Activated naive CD4-positive, alpha-beta T cell treated with anti-CD3 and anti-CD28 coated beads, Interleukin-2, amount 10 ng/mL, durations not matched to agents 7 days and 5 days (primary cell): ENCODE results near the gene LRRC2.
A peak's percentile ranks its signal among the peaks of the same experiment; 100 is the strongest.
"Not testable (repeated sequence)": the region's sequence is repeated elsewhere in the genome, so short reads cannot be mapped to it uniquely, and the experiment has no call there.

Source experiments
- CTCF ChIA-PET: fragments of 350-600 bp; sonication (Branson Sonifier 250); formaldehyde crosslinking; loops from one replicate; lab custom pipeline; 2021; ENCODE audit warnings: antibody characterized with exemption; lab: Charles Lee
- DNase-seq: peaks from one replicate; pipeline ENCODE4 v3.0.0-alpha.2; 2020
- H3K27ac Mint-ChIP-seq: one replicate; pipeline ENCODE4 v1.8.0; 2021; ENCODE audit warnings: mild to moderate bottlenecking, moderate library complexity, mixed read lengths
- H3K27me3 Mint-ChIP-seq: one replicate; pipeline ENCODE4 v1.8.0; 2021; ENCODE audit warnings: mild to moderate bottlenecking, mixed read lengths
- H3K36me3 Mint-ChIP-seq: one replicate; pipeline ENCODE4 v1.8.0; 2021; ENCODE audit warnings: mixed read lengths
- H3K4me1 Mint-ChIP-seq: one replicate; pipeline ENCODE4 v1.8.0; 2021; ENCODE audit warnings: mixed read lengths
- H3K4me3 Mint-ChIP-seq: one replicate; pipeline ENCODE4 v1.8.0; 2021; ENCODE audit warnings: mild to moderate bottlenecking, moderate library complexity, mixed read lengths
- H3K9me3 Mint-ChIP-seq: one replicate; pipeline ENCODE4 v1.8.0; 2021; ENCODE audit warnings: mixed read lengths

Gene LRRC2

GRCh38 chr3:46553154-46553553 is 12.9 kb downstream of the LRRC2 start:
- H3K27ac Mint-ChIP-seq = no peak overlapping the region
- no peak for DNase-seq
- no peak overlapping the region for H3K4me3 Mint-ChIP-seq
- peaks cover 16% of the 10 kb centered on the region for H3K36me3 Mint-ChIP-seq
- peaks cover 18% of the 10 kb centered on the region for H3K27me3 Mint-ChIP-seq
- H3K4me1 Mint-ChIP-seq = peaks cover 52% of the 10 kb centered on the region
- CTCF ChIA-PET = interaction anchor here (0.7 kb wide), 1 partner anchor 56 kb away, joined by 3 read pairs; no protein-coding TSS in a partner anchor
- H3K9me3 Mint-ChIP-seq = peaks cover 7% of the 10 kb centered on the region

- H3K9me3 Mint-ChIP-seq = peaks cover 7% of the 10 kb centered on the region
- H3K4me3 Mint-ChIP-seq = no peak overlapping the region
- CTCF ChIA-PET = no interaction called here
- no peak for DNase-seq
- H3K27ac Mint-ChIP-seq = no peak overlapping the region
- H3K27me3 Mint-ChIP-seq = peaks cover 17% of the 10 kb centered on the region
- H3K36me3 Mint-ChIP-seq = peaks cover 18% of the 10 kb centered on the region
- peaks cover 50% of the 10 kb centered on the region for H3K4me1 Mint-ChIP-seq
Observed at GRCh38 chr3:46552538-46552937, 13.6 kb downstream of the LRRC2 start.

GRCh38 chr3:46551615-46552014 is 14.5 kb downstream of the LRRC2 start:
- CTCF ChIA-PET = interaction anchor here (1.4 kb wide), 1 partner anchor 62 kb away, joined by 8 read pairs; no protein-coding TSS in a partner anchor
- peaks cover 18% of the 10 kb centered on the region for H3K36me3 Mint-ChIP-seq
- no peak overlapping the region for H3K27ac Mint-ChIP-seq
- DNase-seq = no peak
- peaks cover 7% of the 10 kb centered on the region for H3K9me3 Mint-ChIP-seq
- peaks cover 54% of the 10 kb centered on the region for H3K4me1 Mint-ChIP-seq
- H3K4me3 Mint-ChIP-seq = no peak overlapping the region
- H3K27me3 Mint-ChIP-seq = peaks cover 25% of the 10 kb centered on the region

- Mint-ChIP-seq H3K27me3 (peaks cover 20% of the 10 kb centered on the region), H3K4me1 (peaks cover 65% of the 10 kb centered on the region), H3K36me3 (peaks cover 18% of the 10 kb centered on the region), H3K4me3 (no peak overlapping the region), H3K27ac (peak overlapping the region; percentile 65), H3K9me3 (peaks cover 7% of the 10 kb centered on the region)
- no peak for DNase-seq
- CTCF ChIA-PET = interaction anchor here (0.7 to 1.7 kb wide), 5 partner anchors 9 to 122 kb away, joined by 3 to 13 read pairs (median 6); no protein-coding TSS in a partner anchor
Observed at GRCh38 chr3:46549989-46550388, 16.1 kb downstream of the LRRC2 start.

GRCh38 chr3:46549408-46549904 is 16.6 kb downstream of the LRRC2 start:
- H3K4me1 Mint-ChIP-seq = peaks cover 70% of the 10 kb centered on the region
- peaks cover 19% of the 10 kb centered on the region for H3K27me3 Mint-ChIP-seq
- CTCF ChIA-PET = interaction anchor here (0.7 to 1.7 kb wide), 5 partner anchors 10 to 121 kb away, joined by 3 to 13 read pairs (median 6); no protein-coding TSS in a partner anchor
- H3K27ac Mint-ChIP-seq = peak overlapping the region; percentile 65
- H3K9me3 Mint-ChIP-seq = peaks cover 7% of the 10 kb centered on the region
- H3K4me3 Mint-ChIP-seq = no peak overlapping the region
- no peak for DNase-seq
- H3K36me3 Mint-ChIP-seq = peaks cover 18% of the 10 kb centered on the region

- CTCF ChIA-PET = interaction anchor here (0.6 to 1.7 kb wide), 4 partner anchors 10 to 100 kb away, joined by 3 to 13 read pairs (median 6); no protein-coding TSS in a partner anchor
- Mint-ChIP-seq H3K36me3 (peaks cover 22% of the 10 kb centered on the region), H3K27me3 (peaks cover 12% of the 10 kb centered on the region), H3K4me1 (peaks cover 76% of the 10 kb centered on the region)
- H3K27ac Mint-ChIP-seq, DNase-seq, H3K9me3 Mint-ChIP-seq, H3K4me3 Mint-ChIP-seq: not testable (repeated sequence)
Observed at GRCh38 chr3:46548611-46549010, 17.5 kb downstream of the LRRC2 start.

- CTCF ChIA-PET = interaction anchor here (0.7 to 1.0 kb wide), 2 partner anchors 11 to 84 kb away, joined by 3 read pairs; no protein-coding TSS in a partner anchor
- H3K4me1 Mint-ChIP-seq = peaks cover 82% of the 10 kb centered on the region
- no peak for DNase-seq
- peaks cover 7% of the 10 kb centered on the region for H3K9me3 Mint-ChIP-seq
- H3K27me3 Mint-ChIP-seq = peaks cover 8% of the 10 kb centered on the region
- H3K27ac Mint-ChIP-seq = no peak overlapping the region
- H3K4me3 Mint-ChIP-seq = no peak overlapping the region
- H3K36me3 Mint-ChIP-seq = peaks cover 22% of the 10 kb centered on the region
Observed at GRCh38 chr3:46546896-46547440, 19.1 kb downstream of the LRRC2 start.

- H3K4me3 Mint-ChIP-seq = no peak overlapping the region
- no peak overlapping the region for H3K27ac Mint-ChIP-seq
- no peak for DNase-seq
- peaks cover 7% of the 10 kb centered on the region for H3K9me3 Mint-ChIP-seq
- peaks cover 8% of the 10 kb centered on the region for H3K27me3 Mint-ChIP-seq
- peaks cover 22% of the 10 kb centered on the region for H3K36me3 Mint-ChIP-seq
- H3K4me1 Mint-ChIP-seq = peaks cover 86% of the 10 kb centered on the region
- CTCF ChIA-PET = no interaction called here
Observed at GRCh38 chr3:46545818-46546630, 20.1 kb downstream of the LRRC2 start.

- DNase-seq = no peak
- Mint-ChIP-seq H3K4me3 (no peak overlapping the region), H3K9me3 (peaks cover 3% of the 10 kb centered on the region), H3K27ac (no peak overlapping the region), H3K4me1 (peaks cover 85% of the 10 kb centered on the region), H3K36me3 (peaks cover 17% of the 10 kb centered on the region), H3K27me3 (peaks cover 8% of the 10 kb centered on the region)
- CTCF ChIA-PET = no interaction called here
Observed at GRCh38 chr3:46544771-46545503, 21.2 kb downstream of the LRRC2 start.

GRCh38 chr3:46542801-46543201 is 23.3 kb downstream of the LRRC2 start:
- Mint-ChIP-seq H3K4me1 (peaks cover 89% of the 10 kb centered on the region), H3K9me3 (no peaks in the 10 kb centered on the region), H3K4me3 (no peak overlapping the region), H3K36me3 (peaks cover 7% of the 10 kb centered on the region), H3K27ac (no peak overlapping the region), H3K27me3 (peaks cover 8% of the 10 kb centered on the region)
- CTCF ChIA-PET = interaction anchor here (7.9 kb wide), 1 partner anchor 55 kb away, joined by 68 read pairs; no protein-coding TSS in a partner anchor
- DNase-seq = no peak

GRCh38 chr3:46542344-46542743 is 23.8 kb downstream of the LRRC2 start:
- peaks cover 6% of the 10 kb centered on the region for H3K36me3 Mint-ChIP-seq
- H3K27ac Mint-ChIP-seq = peak overlapping the region; percentile 51
- H3K27me3 Mint-ChIP-seq = peaks cover 7% of the 10 kb centered on the region
- no peak overlapping the region for H3K4me3 Mint-ChIP-seq
- no peaks in the 10 kb centered on the region for H3K9me3 Mint-ChIP-seq
- no peak for DNase-seq
- CTCF ChIA-PET = interaction anchor here (7.9 kb wide), 1 partner anchor 54 kb away, joined by 68 read pairs; no protein-coding TSS in a partner anchor
- H3K4me1 Mint-ChIP-seq = peaks cover 89% of the 10 kb centered on the region

- CTCF ChIA-PET = interaction anchor here (0.7 to 7.9 kb wide), 2 partner anchors 54 to 270 kb away, joined by 3 to 68 read pairs; no protein-coding TSS in a partner anchor
- Mint-ChIP-seq H3K27me3 (peaks cover 2% of the 10 kb centered on the region), H3K4me3 (no peak overlapping the region), H3K36me3 (peaks cover 6% of the 10 kb centered on the region), H3K9me3 (no peaks in the 10 kb centered on the region), H3K27ac (no peak overlapping the region), H3K4me1 (peaks cover 89% of the 10 kb centered on the region)
- DNase-seq = no peak
Observed at GRCh38 chr3:46541835-46542234, 24.3 kb downstream of the LRRC2 start.

- CTCF ChIA-PET = interaction anchor here (0.6 to 7.9 kb wide), 2 partner anchors 52 to 260 kb away, joined by 4 to 68 read pairs; no protein-coding TSS in a partner anchor
- Mint-ChIP-seq H3K4me1 (peaks cover 88% of the 10 kb centered on the region), H3K9me3 (no peaks in the 10 kb centered on the region), H3K27ac (peak overlapping the region; percentile 94), H3K27me3 (no peaks in the 10 kb centered on the region), H3K4me3 (no peak overlapping the region), H3K36me3 (peaks cover 11% of the 10 kb centered on the region)
- no peak for DNase-seq
Observed at GRCh38 chr3:46540550-46540949, 25.6 kb downstream of the LRRC2 start.
